Measurements from ENCODE around the gene HRH1.

Gene HRH1

DNA sequence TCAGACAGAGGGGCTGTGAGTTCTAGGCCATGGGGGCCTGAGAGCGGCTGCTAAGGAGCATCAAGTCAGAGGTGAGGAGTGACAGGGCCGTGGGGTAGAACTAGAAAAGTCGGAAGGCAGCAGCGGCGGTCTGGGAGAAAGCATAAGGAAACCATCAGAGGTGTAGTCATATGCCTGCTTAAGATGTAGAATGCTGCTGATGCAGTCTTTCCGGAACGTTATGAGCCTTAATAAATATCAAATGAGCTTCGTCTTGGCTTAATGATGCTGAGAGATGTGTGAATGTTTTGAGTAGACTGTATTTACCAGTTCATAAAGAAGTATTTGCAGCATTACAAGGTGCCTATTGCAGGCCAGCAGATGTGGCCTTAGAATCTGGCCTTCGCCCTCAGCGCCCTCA is 133.1 kb downstream of the HRH1 start:
- DNase-seq: no peak

DNA sequence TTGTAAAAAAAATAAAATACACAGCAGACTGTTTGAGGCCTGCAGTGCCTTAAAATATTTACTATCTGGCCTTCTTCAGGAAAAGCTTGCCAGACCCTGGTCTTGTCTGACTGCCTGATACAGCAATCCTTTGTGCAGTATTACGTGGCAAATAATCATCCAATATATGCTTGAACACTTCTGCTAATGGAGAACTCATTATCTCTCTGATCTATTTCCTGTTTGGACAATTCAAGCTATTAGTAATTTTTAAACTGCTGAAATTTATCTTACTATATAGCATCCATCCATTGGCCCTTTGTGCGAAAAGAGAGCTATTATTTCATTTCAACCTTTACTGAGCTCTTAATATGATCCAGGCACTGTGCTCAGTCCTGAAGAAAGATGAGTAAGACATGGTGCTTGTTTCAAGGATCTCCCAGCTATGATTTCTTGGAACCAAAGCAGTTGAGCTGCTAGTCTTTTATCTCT is 133.8 kb downstream of the HRH1 start:
- no peak for DNase-seq

- DNase-seq: no peak
Observed at GRCh38 chr3:11288786-11289637, 134.7 kb downstream of the HRH1 start.

DNA sequence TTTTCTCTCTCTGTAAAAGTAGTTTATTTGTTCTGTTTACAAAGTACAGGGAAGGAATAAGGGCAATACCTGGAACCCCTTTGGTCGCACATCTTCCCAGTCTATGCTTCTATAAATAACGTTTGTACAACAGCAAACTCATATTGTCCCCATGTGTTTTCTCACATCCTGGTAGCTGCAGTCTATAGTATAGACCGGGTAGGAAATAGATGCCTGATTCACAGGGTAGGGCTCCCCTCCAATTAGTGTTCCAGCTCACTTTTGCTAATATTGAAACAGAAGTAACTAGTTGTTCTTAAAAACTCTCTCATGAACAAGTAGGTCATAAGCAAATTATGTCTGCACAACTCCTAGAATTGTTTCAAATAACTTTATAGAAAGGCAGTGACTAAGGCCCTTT is 135.6 kb downstream of the HRH1 start:
- DNase-seq: no peak

DNA sequence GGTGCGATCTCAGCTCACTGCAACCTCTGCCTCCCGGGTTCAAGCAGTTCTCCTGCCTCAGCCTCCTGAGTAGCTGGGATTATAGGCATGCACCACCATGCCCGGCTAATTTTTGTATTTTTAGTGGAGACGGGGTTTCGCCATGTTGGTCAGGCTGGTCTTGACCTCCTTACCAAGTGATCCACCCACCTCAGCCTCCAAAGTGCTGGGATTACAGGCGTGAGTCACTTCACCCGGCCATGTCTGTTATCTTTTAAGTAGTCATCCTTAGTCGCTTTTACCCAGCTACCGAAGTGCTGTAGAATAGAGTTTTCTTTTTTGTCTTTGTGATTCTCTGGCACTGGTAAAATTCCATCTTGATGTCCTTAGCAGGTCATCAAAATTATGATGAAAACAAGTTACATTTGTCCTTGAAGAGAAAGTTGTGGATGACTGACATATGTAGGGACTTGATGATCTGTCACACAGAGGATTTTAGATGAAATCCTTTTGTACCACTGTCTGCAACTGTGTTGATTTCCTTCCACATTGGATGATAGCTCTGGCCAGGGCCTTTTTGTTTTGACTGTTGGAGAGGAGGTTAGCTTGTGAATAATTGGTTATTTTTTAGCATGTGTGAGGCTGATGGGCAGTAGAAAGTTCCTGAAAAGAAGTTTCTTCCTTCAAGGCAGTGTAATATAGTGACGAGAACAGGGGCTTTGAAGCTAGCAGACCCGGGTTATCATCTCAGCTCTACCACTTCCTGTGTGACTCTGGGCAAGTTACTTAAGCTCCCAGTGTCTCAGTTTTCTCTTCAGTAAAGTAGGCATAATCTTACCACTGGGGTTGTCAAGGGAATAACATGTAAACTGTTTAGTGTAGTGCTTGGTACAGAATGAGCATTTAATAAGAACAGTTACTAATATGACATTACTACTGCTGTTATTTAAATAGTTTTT is 136.7 kb downstream of the HRH1 start:
- no peak for DNase-seq

- DNase-seq: no peak
Observed at GRCh38 chr3:11291808-11292207, 137.5 kb downstream of the HRH1 start.

DNA sequence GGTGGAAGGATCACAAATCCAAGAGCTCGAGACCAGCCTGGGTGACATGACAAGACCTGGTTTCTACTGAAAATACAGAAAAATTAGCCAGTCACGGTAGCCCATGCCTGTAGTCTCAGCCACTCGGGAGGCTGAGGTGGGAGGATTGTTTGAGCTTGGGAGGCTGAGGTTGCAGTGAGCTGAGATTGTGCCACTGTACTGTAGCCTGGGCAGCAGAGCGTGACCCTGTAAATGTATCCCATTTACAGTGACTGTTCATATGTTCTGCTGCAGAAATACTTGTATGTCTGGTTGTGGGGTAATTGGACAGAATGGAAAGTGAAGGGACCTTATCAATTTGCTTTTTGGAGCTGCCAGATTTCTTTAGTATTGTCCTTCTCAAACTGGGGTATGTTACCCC is 142.8 kb downstream of the HRH1 start:
- DNase-seq: no peak

- DNase-seq: no peak
Observed at GRCh38 chr3:11300970-11301369, 146.7 kb downstream of the HRH1 start.

DNA sequence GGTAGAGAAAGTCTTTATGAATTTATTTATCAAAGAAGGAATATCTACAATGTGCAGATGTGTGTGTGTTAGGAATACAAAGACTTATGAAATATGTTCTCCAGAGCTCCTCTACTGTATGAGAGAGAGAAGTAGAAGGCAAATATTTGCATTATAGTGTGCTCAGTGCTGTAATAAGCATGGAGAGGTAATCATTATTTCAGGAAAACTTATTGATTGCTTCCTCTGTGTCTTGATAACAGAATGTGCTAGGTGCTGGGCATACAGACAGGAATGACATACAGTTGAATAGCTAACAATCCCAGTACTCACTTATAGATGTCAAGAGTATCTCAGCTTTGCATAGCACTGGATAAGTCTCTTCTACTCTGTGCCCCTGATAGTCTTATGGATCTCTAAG is 148.2 kb downstream of the HRH1 start:
- DNase-seq: no peak

DNA sequence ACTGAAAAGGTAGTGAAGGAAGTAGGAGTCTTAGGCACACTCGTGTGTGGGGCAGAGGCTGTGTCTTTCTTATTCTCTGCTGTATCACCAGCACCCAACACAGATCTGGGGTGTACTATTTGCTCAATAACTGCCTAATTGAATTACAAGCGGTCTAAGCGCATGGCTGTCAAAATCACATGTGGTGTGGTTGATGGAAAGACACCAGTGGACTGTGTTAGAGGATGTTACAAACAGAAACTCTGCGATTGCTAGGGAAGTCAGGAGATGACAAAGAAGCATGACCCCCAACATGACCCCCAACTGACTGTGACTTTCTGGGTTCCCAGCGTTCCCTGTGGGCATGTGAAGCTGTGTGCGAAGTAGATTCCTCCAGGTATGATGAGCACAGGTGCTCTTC is 149.9 kb downstream of the HRH1 start:
- no peak for DNase-seq

GRCh38 chr3:11305509-11305908 is 151.2 kb downstream of the HRH1 start:
- DNase-seq: no peak

- no peak for DNase-seq
Observed at GRCh38 chr3:11306817-11307589, 152.7 kb downstream of the HRH1 start.

DNA sequence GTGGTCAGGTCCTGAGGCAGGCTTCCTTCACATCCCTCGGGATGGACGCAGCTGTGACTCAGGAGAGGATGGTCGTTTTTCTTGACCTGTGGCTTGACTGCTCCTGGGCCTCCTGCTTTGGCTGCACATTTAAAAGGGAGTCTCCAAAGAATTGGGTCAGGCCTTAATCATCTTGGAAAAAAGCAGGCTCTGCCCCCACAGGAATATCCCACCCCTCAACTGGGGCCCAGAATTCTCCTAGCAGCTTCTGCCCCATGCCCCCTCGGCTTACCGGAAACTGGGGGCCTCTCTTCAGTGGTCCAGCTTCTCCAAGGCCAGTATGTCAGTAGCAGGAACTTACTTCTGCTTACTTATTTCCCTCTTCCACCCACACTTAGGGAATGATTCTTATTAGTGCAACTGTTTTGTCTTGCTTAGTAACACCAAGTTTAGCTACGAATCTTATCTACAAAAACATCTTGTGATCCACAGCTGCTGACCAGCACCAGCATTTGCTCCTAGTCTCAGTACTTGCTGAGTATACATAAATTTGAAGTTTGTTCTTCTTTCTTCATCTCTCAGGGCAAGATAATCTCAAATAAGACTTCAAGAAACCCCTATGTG is 153.6 kb downstream of the HRH1 start:
- no peak for DNase-seq

GRCh38 chr3:11310258-11310657 is 156.0 kb downstream of the HRH1 start:
- no peak for DNase-seq

DNA sequence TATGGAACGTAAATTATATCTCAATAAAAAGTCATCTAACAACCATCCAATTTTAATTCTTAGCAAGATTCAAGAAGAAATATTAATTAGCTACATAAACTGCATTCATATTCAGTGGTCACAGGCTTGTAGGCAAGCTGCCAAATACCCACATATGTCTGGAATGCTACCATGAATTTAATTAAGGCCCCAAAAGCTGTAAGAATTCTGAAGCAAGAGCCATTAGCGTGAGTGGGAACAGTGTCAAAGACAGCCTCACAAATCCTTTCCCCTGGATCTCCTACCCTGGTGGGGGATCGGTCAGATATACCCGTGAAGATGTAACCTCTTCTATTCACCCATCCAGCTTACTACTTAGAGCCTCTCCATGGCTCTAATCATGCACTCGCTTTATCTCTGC is 157.9 kb downstream of the HRH1 start:
- no peak for DNase-seq

Data from activated gamma-delta T cell (primary cell).